Vagina (tissue), 2 donors: ENCODE data around the gene SIX3. TPM values are rescaled to one million over a fixed set of nuclear protein-coding genes. Genes with fewer than 3 reads are reported as not detected.

Experiments
- DNase-seq, 2 donors: peaks; one replicate each; pipeline ENCODE4 v3.0.0-alpha.2; 2017; ENCODE audit errors: extremely low spot score in 2 of 2
- H3K27ac ChIP-seq: fragments of 200-600 bp; sonication (generic); one replicate; pipeline ENCODE4 v1.5.1; 2019
- H3K27me3 ChIP-seq: fragments of 200-600 bp; sonication (generic); one replicate; pipeline ENCODE4 v1.5.1; 2019
- H3K36me3 ChIP-seq, 2 donors: fragments of 200-600 bp; sonication (generic); one replicate each; pipeline ENCODE4 v1.5.1; 2017 to 2019
- H3K4me1 ChIP-seq: fragments of 200-600 bp; sonication (generic); one replicate; pipeline ENCODE4 v1.5.1; 2019
- H3K4me3 ChIP-seq, 2 donors: fragments of 200-600 bp; sonication (generic); 1 replicate in 1 of 2; 2 replicates in 1 of 2; pipeline ENCODE4 v1.5.1; 2016 to 2019
- H3K9me3 ChIP-seq: fragments of 200-600 bp; sonication (generic); one replicate; pipeline ENCODE4 v1.5.1; 2019
- CTCF ChIP-seq, 3 experiments: fragments of 450-650 bp in 2 of 3; fragments of 200-600 bp in 1 of 3; sonication (generic) in 1 of 3; IDR thresholded peaks; one replicate each; pipeline ENCODE4 v1.5.1; 2017 to 2019; ENCODE audit warnings: antibody characterized with exemption in 3 of 3, mild to moderate bottlenecking in 2 of 3, moderate library complexity in 2 of 3
- POLR2A ChIP-seq, 2 donors: fragments of 450-650 bp; IDR thresholded peaks; one replicate each; pipeline ENCODE4 v1.6.1; 2017; ENCODE audit warnings: antibody characterized with exemption in 2 of 2, mild to moderate bottlenecking in 2 of 2, moderate library complexity in 2 of 2
- POLR2AphosphoS5 ChIP-seq, 2 donors: sonication (generic); formaldehyde crosslinking; IDR thresholded peaks; one replicate each; pipeline ENCODE4 v1.9.0; 2017; ENCODE audit warnings: antibody characterized with exemption in 2 of 2, mild to moderate bottlenecking in 2 of 2, low read depth in 1 of 2; ENCODE audit not compliant: insufficient read depth in 1 of 2
- intact Hi-C: fragments of 100-400 bp; cut with DNase I; formaldehyde crosslinking; loops from one replicate; pipeline ENCODE4 v1.15.1; 2023
- total RNA-seq: library from RNA; depleted of rRNA; stranded (reverse); fragments of >200 nt; gene quantifications from one replicate; pipeline ENCODE4 v1.2.3, GENCODE V29; 2016

The SIX3 gene
- total RNA-seq, 1 donor from 2014 or later, result not detected

- H3K27me3 ChIP-seq, result peaks cover 3% of the 10 kb centered on the region
Measured at GRCh38 chr2:44945676-44946371, 4.3 kb downstream of the SIX3 start.

GRCh38 chr2:44946372-44947027 is 5.0 kb downstream of the SIX3 start:
- Histone ChIP-seq H3K4me1 (peaks cover 38% of the 10 kb centered on the region), H3K27me3 (peaks cover 3% of the 10 kb centered on the region), H3K27ac (no peak overlapping the region), H3K9me3 (no peaks in the 10 kb centered on the region), H3K4me3 (no peak overlapping the region), H3K36me3 (no peaks in the 10 kb centered on the region)
- no peak for DNase-seq
- TF ChIP-seq POLR2A (IDR thresholded peaks at IDR 0.05), result no peak
- no peak for TF ChIP-seq POLR2AphosphoS5 (IDR thresholded peaks at IDR 0.05; ENCODE audit: insufficient read depth in 1 of 2, low read depth in 1 of 2)
- TF ChIP-seq CTCF (IDR thresholded peaks at IDR 0.05), result no peak
- intact Hi-C loops, result no loop called here

More at GRCh38 chr2:44945676-44946371, 4.3 kb downstream of the SIX3 start:
- H3K4me3 ChIP-seq, result no peak overlapping the region
- H3K27ac ChIP-seq, result no peak overlapping the region
- no peak for DNase-seq
- H3K36me3 ChIP-seq, result no peaks in the 10 kb centered on the region
- H3K9me3 ChIP-seq, result no peaks in the 10 kb centered on the region
- H3K4me1 ChIP-seq, result peaks cover 45% of the 10 kb centered on the region
- intact Hi-C loops, result no loop called here
- TF ChIP-seq CTCF (IDR thresholded peaks at IDR 0.05) (no peak), POLR2A (IDR thresholded peaks at IDR 0.05) (no peak), POLR2AphosphoS5 (IDR thresholded peaks at IDR 0.05; ENCODE audit: insufficient read depth in 1 of 2, low read depth in 1 of 2) (no peak)

GRCh38 chr2:44947028-44947375 is 5.5 kb downstream of the SIX3 start:
- intact Hi-C loops, result no loop called here
- Histone ChIP-seq H3K27me3 (peaks cover 5% of the 10 kb centered on the region), H3K4me3 (no peak overlapping the region), H3K36me3 (no peaks in the 10 kb centered on the region), H3K9me3 (no peaks in the 10 kb centered on the region), H3K4me1 (peaks cover 38% of the 10 kb centered on the region), H3K27ac (no peak overlapping the region)
- no peak for DNase-seq
- TF ChIP-seq CTCF (IDR thresholded peaks at IDR 0.05) (no peak), POLR2AphosphoS5 (IDR thresholded peaks at IDR 0.05; ENCODE audit: insufficient read depth in 1 of 2, low read depth in 1 of 2) (no peak)

- intact Hi-C loops, result no loop called here
- H3K27me3 ChIP-seq, result peaks cover 10% of the 10 kb centered on the region
- DNase-seq, result no peak
- H3K27ac ChIP-seq, result no peak overlapping the region
- no peak overlapping the region for H3K4me3 ChIP-seq
- H3K4me1 ChIP-seq, result peaks cover 37% of the 10 kb centered on the region
- no peaks in the 10 kb centered on the region for H3K36me3 ChIP-seq
- H3K9me3 ChIP-seq, result no peaks in the 10 kb centered on the region
- TF ChIP-seq POLR2AphosphoS5 (IDR thresholded peaks at IDR 0.05; ENCODE audit: insufficient read depth in 1 of 2, low read depth in 1 of 2) (no peak), POLR2A (IDR thresholded peaks at IDR 0.05) (no peak), CTCF (IDR thresholded peaks at IDR 0.05) (no peak)
Measured at GRCh38 chr2:44948565-44949328, 7.2 kb downstream of the SIX3 start.
